ENCODE measurements around the gene GNB5.

The GNB5 gene

GRCh38 chr15:52150043-52150825 is 41.0 kb downstream of the GNB5 start:
- TF ChIP-seq CTCF (IDR thresholded peaks at IDR 0.05; ENCODE audit: control insufficient read depth, insufficient read depth, low read depth, low read length, missing control alignments): no peak
- DNase-seq (ENCODE audit: low read depth): no peak
- H3K4me3 ChIP-seq (ENCODE audit: control insufficient read depth, low read depth, low read length): no peak overlapping the region

- H3K4me3 ChIP-seq (ENCODE audit: control insufficient read depth, low read depth, low read length): no peak overlapping the region
- no peak for TF ChIP-seq CTCF (IDR thresholded peaks at IDR 0.05; ENCODE audit: control insufficient read depth, insufficient read depth, low read depth, low read length, missing control alignments)
- no peak for DNase-seq (ENCODE audit: low read depth)
Measured at GRCh38 chr15:52148403-52148802, 42.8 kb downstream of the GNB5 start.

- H3K4me3 ChIP-seq (ENCODE audit: control insufficient read depth, low read depth, low read length): no peak overlapping the region
- TF ChIP-seq CTCF (IDR thresholded peaks at IDR 0.05; ENCODE audit: control insufficient read depth, insufficient read depth, low read depth, low read length, missing control alignments): no peak
- DNase-seq (ENCODE audit: low read depth): no peak
Measured at GRCh38 chr15:52146776-52147175, 44.4 kb downstream of the GNB5 start.

- TF ChIP-seq CTCF (IDR thresholded peaks at IDR 0.05; ENCODE audit: control insufficient read depth, insufficient read depth, low read depth, low read length, missing control alignments): no peak
- no peak for DNase-seq (ENCODE audit: low read depth)
- H3K4me3 ChIP-seq (ENCODE audit: control insufficient read depth, low read depth, low read length): no peak overlapping the region
Measured at GRCh38 chr15:52146261-52146660, 44.9 kb downstream of the GNB5 start.

- no peak for TF ChIP-seq CTCF (IDR thresholded peaks at IDR 0.05; ENCODE audit: control insufficient read depth, insufficient read depth, low read depth, low read length, missing control alignments)
- no peak overlapping the region for H3K4me3 ChIP-seq (ENCODE audit: control insufficient read depth, low read depth, low read length)
- no peak for DNase-seq (ENCODE audit: low read depth)
Measured at GRCh38 chr15:52144656-52145178, 46.5 kb downstream of the GNB5 start.

GRCh38 chr15:52143873-52144272 is 47.3 kb downstream of the GNB5 start:
- TF ChIP-seq CTCF (IDR thresholded peaks at IDR 0.05; ENCODE audit: control insufficient read depth, insufficient read depth, low read depth, low read length, missing control alignments): no peak
- peak; percentile 81 for DNase-seq (ENCODE audit: low read depth)
- no peak overlapping the region for H3K4me3 ChIP-seq (ENCODE audit: control insufficient read depth, low read depth, low read length)
